Gastroesophageal sphincter (tissue), 4 donors: ENCODE measurements around the gene ZFP42. TPM values are rescaled to one million over a fixed set of nuclear protein-coding genes. Genes with fewer than 3 reads are reported as not detected.

Experiments used
- ATAC-seq: fragments of 150-250 bp; one replicate; pipeline ENCODE4 v1.9.1; 2016; ENCODE audit warnings: mild to moderate bottlenecking, moderate library complexity
- H3K27ac ChIP-seq, 4 donors: fragments of 200-600 bp; sonication (generic) in 3 of 4; 1 replicate in 3 of 4; 2 replicates in 1 of 4; pipeline ENCODE4 v1.5.1; 2016 to 2019
- H3K27me3 ChIP-seq: fragments of 200-600 bp; sonication (generic); one replicate; pipeline ENCODE4 v1.5.1; 2019
- H3K36me3 ChIP-seq, 2 donors: fragments of 200-600 bp; sonication (generic); one replicate each; pipeline ENCODE4 v1.5.1; 2019; ENCODE audit warnings: control low read depth in 1 of 2
- H3K4me1 ChIP-seq, 3 donors: fragments of 200-600 bp; sonication (generic); 1 replicate in 2 of 3; 2 replicates in 1 of 3; pipeline ENCODE4 v1.5.1; 2016 to 2019; ENCODE audit warnings: control low read depth in 2 of 3
- H3K4me3 ChIP-seq, 2 donors: fragments of 200-600 bp; sonication (generic); one replicate each; pipeline ENCODE4 v1.5.1; 2019; ENCODE audit warnings: mild to moderate bottlenecking in 1 of 2, moderate library complexity in 1 of 2
- H3K9me3 ChIP-seq, 3 donors: fragments of 200-600 bp; sonication (generic); one replicate each; pipeline ENCODE4 v1.5.1; 2017 to 2019; ENCODE audit warnings: control low read depth in 2 of 3
- EP300 ChIP-seq: sonication (generic); formaldehyde crosslinking; IDR thresholded peaks from one replicate; pipeline ENCODE4 v1.6.1; 2017; ENCODE audit warnings: antibody characterized with exemption, mild to moderate bottlenecking
- POLR2A ChIP-seq, 2 donors: fragments of 450-650 bp; IDR thresholded peaks; one replicate each; pipeline ENCODE4 v1.6.1; 2017; ENCODE audit warnings: antibody characterized with exemption in 2 of 2, mild to moderate bottlenecking in 2 of 2, moderate library complexity in 1 of 2
- POLR2AphosphoS5 ChIP-seq: sonication (generic); formaldehyde crosslinking; IDR thresholded peaks from one replicate; pipeline ENCODE4 v1.6.1; 2017; ENCODE audit warnings: antibody characterized with exemption
- WGBS, 2 donors: methylation state at CpG; one replicate each; pipeline ENCODE4 v1.1.5; 2018; ENCODE audit warnings: low coverage in 1 of 2; 5-methylcytosine and 5-hydroxymethylcytosine counted together
- total RNA-seq, 4 donors: library from RNA; depleted of rRNA; stranded (reverse); fragments of >200 nt; gene quantifications; one replicate each; pipeline ENCODE4 v1.1.0, GENCODE V29; 2016
- TF ChIP-seq, protein P1 (sequence below), 4 experiments: fragments of 200-600 bp in 2 of 4; fragments of 450-650 bp in 2 of 4; sonication (generic) in 1 of 4; IDR thresholded peaks; one replicate each; pipeline ENCODE4 v1.5.1; 2017 to 2019; ENCODE audit warnings: antibody characterized with exemption in 4 of 4, mild to moderate bottlenecking in 2 of 4, moderate library complexity in 2 of 4

ZFP42 gene
- total RNA-seq, 4 donors from 2014 or later, result not detected

DNA sequence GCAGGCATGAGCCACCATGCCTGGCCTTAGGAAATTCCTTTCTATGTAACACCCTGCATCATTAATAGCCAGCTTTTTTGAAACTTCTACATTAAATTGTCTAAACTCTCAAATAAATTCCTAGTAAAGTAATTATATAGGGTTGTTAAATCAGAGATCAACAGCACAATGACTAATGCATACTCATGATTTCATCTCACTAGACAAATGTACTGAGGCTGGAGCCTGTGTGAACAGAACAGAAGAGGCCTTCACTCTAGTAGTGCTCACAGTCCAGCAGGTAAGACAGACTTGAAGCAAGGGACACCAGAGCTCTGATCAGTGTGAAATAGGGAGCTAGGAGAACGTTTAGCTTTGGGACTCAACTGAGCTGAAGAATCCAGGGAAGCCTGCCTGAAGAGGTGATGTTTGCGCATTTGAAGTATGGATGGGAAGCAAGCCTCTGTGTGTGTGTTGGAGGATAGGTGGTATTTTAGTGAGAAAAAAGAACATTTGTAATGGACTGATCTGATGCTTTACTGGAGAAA is 3.9 kb downstream of the ZFP42 start:
- H3K27ac ChIP-seq, result no peak overlapping the region
- peaks cover 0 to 11% (median 0%) of the 10 kb centered on the region in 3 donors for H3K9me3 ChIP-seq
- no peaks in the 10 kb centered on the region for H3K36me3 ChIP-seq
- TF ChIP-seq POLR2AphosphoS5, result no peak
- no peak for TF ChIP-seq POLR2A (IDR thresholded peaks at IDR 0.05)
- TF ChIP-seq EP300, result no peak
- TF ChIP-seq, protein P1, sequence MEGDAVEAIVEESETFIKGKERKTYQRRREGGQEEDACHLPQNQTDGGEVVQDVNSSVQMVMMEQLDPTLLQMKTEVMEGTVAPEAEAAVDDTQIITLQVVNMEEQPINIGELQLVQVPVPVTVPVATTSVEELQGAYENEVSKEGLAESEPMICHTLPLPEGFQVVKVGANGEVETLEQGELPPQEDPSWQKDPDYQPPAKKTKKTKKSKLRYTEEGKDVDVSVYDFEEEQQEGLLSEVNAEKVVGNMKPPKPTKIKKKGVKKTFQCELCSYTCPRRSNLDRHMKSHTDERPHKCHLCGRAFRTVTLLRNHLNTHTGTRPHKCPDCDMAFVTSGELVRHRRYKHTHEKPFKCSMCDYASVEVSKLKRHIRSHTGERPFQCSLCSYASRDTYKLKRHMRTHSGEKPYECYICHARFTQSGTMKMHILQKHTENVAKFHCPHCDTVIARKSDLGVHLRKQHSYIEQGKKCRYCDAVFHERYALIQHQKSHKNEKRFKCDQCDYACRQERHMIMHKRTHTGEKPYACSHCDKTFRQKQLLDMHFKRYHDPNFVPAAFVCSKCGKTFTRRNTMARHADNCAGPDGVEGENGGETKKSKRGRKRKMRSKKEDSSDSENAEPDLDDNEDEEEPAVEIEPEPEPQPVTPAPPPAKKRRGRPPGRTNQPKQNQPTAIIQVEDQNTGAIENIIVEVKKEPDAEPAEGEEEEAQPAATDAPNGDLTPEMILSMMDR (IDR thresholded peaks at IDR 0.05), result no peak
- no peak for ATAC-seq
- WGBS, 2 donors, result 72 to 92% methylated on average over 2 of the region's 2 CpGs
- H3K27me3 ChIP-seq, result peaks cover 30% of the 10 kb centered on the region
- no peaks in the 10 kb centered on the region for H3K4me1 ChIP-seq
- no peak overlapping the region for H3K4me3 ChIP-seq

DNA sequence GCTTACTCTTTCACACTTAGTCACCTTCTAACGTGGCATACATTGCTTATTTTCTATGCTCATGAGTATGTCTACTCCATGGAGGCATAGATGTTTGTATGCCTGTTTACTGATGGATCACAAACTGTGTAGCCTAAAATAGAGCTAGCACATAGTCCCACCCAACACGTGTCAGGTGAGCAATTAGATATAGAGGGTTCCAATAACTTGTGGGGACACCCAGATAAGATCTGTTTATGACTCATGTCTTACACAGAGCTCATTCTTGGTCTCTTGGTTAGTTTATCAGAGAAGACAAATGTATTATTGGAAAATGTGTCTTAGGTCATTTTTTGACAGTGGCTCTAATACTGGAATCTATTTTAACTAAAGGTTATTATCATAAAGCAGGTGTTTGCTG is 6.8 kb downstream of the ZFP42 start:
- ATAC-seq, result no peak
- Histone ChIP-seq H3K36me3 (no peaks in the 10 kb centered on the region), H3K4me1 (no peaks in the 10 kb centered on the region), H3K4me3 (no peak overlapping the region), H3K9me3 (no peaks in the 10 kb centered on the region), H3K27me3 (peaks cover 4% of the 10 kb centered on the region), H3K27ac (no peak overlapping the region)
- TF ChIP-seq POLR2AphosphoS5, result no peak
- TF ChIP-seq, protein P1 (IDR thresholded peaks at IDR 0.05), result no peak
- WGBS, 2 donors, result 57 to 85% methylated on average over 2 of the region's 2 CpGs

DNA sequence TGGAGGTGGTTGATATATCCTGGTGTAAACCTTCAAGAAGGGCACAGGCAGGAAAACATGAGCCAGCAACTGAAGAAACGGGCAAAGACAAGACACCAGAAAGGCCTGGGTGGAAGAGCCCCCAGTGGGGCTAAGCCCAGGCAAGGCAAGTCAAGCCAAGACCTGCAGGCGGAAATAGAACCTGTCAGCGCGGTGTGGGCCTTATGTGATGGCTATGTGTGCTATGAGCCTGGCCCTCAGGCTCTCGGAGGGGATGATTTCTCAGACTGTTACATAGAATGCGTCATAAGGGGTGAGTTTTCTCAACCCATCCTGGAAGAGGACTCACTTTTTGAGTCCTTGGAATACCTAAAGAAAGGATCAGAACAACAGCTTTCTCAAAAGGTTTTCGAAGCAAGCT is 7.2 kb downstream of the ZFP42 start:
- WGBS, 2 donors, result 93 to 97% methylated on average over 4 to 7 of the region's 7 CpGs

DNA sequence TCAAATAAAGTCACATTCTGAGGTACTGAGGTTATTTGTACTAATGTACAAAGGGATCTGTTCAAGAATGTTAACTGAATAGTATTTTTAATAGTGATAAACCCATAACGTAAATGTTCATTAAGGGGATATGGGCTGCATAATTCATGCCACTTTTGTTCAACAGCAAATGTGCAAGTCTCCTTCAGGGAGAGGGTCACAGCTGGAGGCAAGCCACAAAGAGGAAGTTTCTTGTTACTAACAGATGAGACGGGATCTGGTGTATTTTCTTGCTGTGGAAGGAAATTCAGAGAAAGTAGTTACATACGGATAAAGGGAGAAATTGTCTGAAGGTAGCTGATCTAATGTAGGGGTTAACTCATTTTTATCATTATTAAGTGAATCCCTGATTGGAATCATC is 10.0 kb downstream of the ZFP42 start:
- no peak overlapping the region for H3K4me3 ChIP-seq
- H3K27ac ChIP-seq, result no peak overlapping the region
- 51 to 76% methylated on average over 3 of the region's 3 CpGs for WGBS, 2 donors
- H3K36me3 ChIP-seq, result no peaks in the 10 kb centered on the region
- no peak for ATAC-seq
- no peaks in the 10 kb centered on the region for H3K27me3 ChIP-seq
- TF ChIP-seq EP300, result no peak
- TF ChIP-seq, protein P1 (IDR thresholded peaks at IDR 0.05), result no peak
- no peak for TF ChIP-seq POLR2AphosphoS5
- TF ChIP-seq POLR2A (IDR thresholded peaks at IDR 0.05), result no peak
- H3K9me3 ChIP-seq, result no peaks in the 10 kb centered on the region
- no peaks in the 10 kb centered on the region for H3K4me1 ChIP-seq

More for the DNA sequence above, 7.2 kb downstream of the ZFP42 start:
- no peak for ATAC-seq
- Histone ChIP-seq H3K9me3 (no peaks in the 10 kb centered on the region), H3K27ac (no peak overlapping the region), H3K36me3 (no peaks in the 10 kb centered on the region), H3K4me3 (no peak overlapping the region), H3K4me1 (no peaks in the 10 kb centered on the region), H3K27me3 (no peaks in the 10 kb centered on the region)
- TF ChIP-seq EP300 (no peak), POLR2A (IDR thresholded peaks at IDR 0.05) (no peak), POLR2AphosphoS5 (no peak)
- TF ChIP-seq, protein P1 (IDR thresholded peaks at IDR 0.05), result no peak

DNA sequence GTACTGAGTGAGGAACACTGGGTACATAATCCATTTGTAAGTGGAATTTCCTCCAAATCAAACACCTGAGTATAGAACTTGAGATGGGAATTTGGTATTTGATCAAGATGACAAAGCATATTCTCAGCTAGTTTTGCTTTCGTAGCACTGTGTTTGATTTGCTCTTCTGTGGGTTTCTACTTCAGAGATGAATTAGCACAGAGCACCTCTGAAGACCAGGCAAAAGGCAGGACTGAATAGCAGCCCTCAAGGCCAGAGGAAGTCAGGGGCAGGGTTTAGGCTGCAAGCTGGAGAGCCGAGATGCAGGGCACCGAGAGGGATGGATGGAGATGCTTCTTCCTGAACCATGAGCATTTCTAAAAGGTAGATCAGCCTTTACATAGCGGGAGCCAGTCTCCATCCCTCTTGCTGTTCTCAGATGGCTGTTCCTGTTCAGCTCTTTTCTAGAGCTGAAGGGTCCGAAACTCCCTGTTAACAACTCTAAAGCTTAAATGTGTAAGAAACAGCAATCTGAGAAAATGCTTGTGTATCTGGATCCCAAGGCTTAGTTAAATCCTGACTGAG is 10.8 kb downstream of the ZFP42 start:
- no peak for ATAC-seq
- Histone ChIP-seq H3K4me1 (no peaks in the 10 kb centered on the region), H3K9me3 (no peaks in the 10 kb centered on the region), H3K27me3 (no peaks in the 10 kb centered on the region), H3K27ac (no peak overlapping the region), H3K4me3 (no peak overlapping the region), H3K36me3 (no peaks in the 10 kb centered on the region)
- 92 to 100% methylated on average over 2 of the region's 5 CpGs for WGBS, 2 donors
- TF ChIP-seq POLR2AphosphoS5 (no peak), POLR2A (IDR thresholded peaks at IDR 0.05) (no peak), EP300 (no peak)
- TF ChIP-seq, protein P1 (IDR thresholded peaks at IDR 0.05), result no peak
